Esophagus (tissue), 2 donors: Measurements from ENCODE around the gene ANTXRL. TPM values are rescaled to one million over a fixed set of nuclear protein-coding genes. Genes with fewer than 3 reads are reported as not detected.
"Not testable (repeated sequence)": the region's sequence is repeated elsewhere in the genome, so short reads cannot be mapped to it uniquely, and the experiment has no call there.

Experiments
- H3K27ac ChIP-seq, 2 donors: one replicate each; pipeline ENCODE4 v1.5.1; 2013; ENCODE audit warnings: low read depth in 2 of 2, mild to moderate bottlenecking in 2 of 2, inconsistent platforms in 1 of 2, low read length in 1 of 2, moderate library complexity in 1 of 2
- H3K27me3 ChIP-seq, 2 donors: one replicate each; pipeline ENCODE4 v1.6.1; 2013; ENCODE audit warnings: low read length in 2 of 2, control low read depth in 1 of 2, mild to moderate bottlenecking in 1 of 2; ENCODE audit not compliant: insufficient read depth in 2 of 2, control insufficient read depth in 1 of 2
- H3K36me3 ChIP-seq, 2 donors: one replicate each; pipeline ENCODE4 v1.6.1; 2013; ENCODE audit warnings: low read length in 1 of 2; ENCODE audit not compliant: control insufficient read depth in 2 of 2, insufficient read depth in 2 of 2
- H3K4me1 ChIP-seq, 2 donors: one replicate each; pipeline ENCODE4 v1.6.1; 2013; ENCODE audit warnings: low read length in 1 of 2; ENCODE audit not compliant: control insufficient read depth in 2 of 2, insufficient read depth in 2 of 2
- H3K4me3 ChIP-seq, 2 donors: one replicate each; pipeline ENCODE4 v1.5.1; 2013; ENCODE audit warnings: low read length in 2 of 2, mild to moderate bottlenecking in 2 of 2, low read depth in 1 of 2, moderate library complexity in 1 of 2
- H3K9me3 ChIP-seq, 2 donors: one replicate each; pipeline ENCODE4 v1.6.1; 2013; ENCODE audit warnings: mild to moderate bottlenecking in 2 of 2, low read depth in 1 of 2, low read length in 1 of 2, moderate library complexity in 1 of 2; ENCODE audit not compliant: control insufficient read depth in 2 of 2, insufficient read depth in 1 of 2
- WGBS, 2 donors: extraction: QIAGEN DNeasy Blood & Tissue Kit; methylation state at CpG; one replicate each; pipeline ENCODE4 v1.1.7; 2013; 5-methylcytosine and 5-hydroxymethylcytosine counted together
- polyA plus RNA-seq, 2 donors: library from polyadenylated mRNA; stranded (reverse); fragments of 200-250 nt; gene quantifications; one replicate each; pipeline ENCODE4 v1.2.3, GENCODE V29; 2013
- donor health status: healthy with polysubstance abuse.
- donor health status: Bipolar disorder and iron deficiency.

The ANTXRL gene
- polyA plus RNA-seq, 2 donors: 0.12 TPM; not detected in 1

- Histone ChIP-seq H3K27me3 (no peaks in the 10 kb centered on the region), H3K4me3 (no peak overlapping the region), H3K9me3 (peaks cover 0 to 3% of the 10 kb centered on the region in 2 donors), H3K4me1 (no peaks in the 10 kb centered on the region), H3K36me3 (no peaks in the 10 kb centered on the region), H3K27ac (no peak overlapping the region)
- 90 to 94% methylated on average over 4 of the region's 4 CpGs for WGBS, 2 donors
These were observed 32.3 kb upstream of the ANTXRL start for GRCh38 chr10:46254467-46254866.

- not testable (repeated sequence) for H3K27ac ChIP-seq, H3K36me3 ChIP-seq, H3K4me1 ChIP-seq, H3K27me3 ChIP-seq, H3K4me3 ChIP-seq, H3K9me3 ChIP-seq
- WGBS, 2 donors: 75 to 86% methylated on average over 3 of the region's 3 CpGs
These were observed 31.6 kb upstream of the ANTXRL start for GRCh38 chr10:46255210-46255609.

GRCh38 chr10:46255801-46256747 is 30.7 kb upstream of the ANTXRL start:
- Histone ChIP-seq H3K4me3 (no peak overlapping the region), H3K9me3 (peaks cover 0 to 3% of the 10 kb centered on the region in 2 donors), H3K27me3 (no peaks in the 10 kb centered on the region), H3K4me1 (no peaks in the 10 kb centered on the region), H3K36me3 (no peaks in the 10 kb centered on the region), H3K27ac (no peak overlapping the region)
- 49 to 58% methylated on average over 15 of the region's 15 CpGs for WGBS, 2 donors

- H3K4me3 ChIP-seq: no peak overlapping the region
- H3K27me3 ChIP-seq: no peaks in the 10 kb centered on the region
- WGBS, 2 donors: 54 to 76% methylated on average over 4 of the region's 4 CpGs
- peaks cover 0 to 3% of the 10 kb centered on the region in 2 donors for H3K9me3 ChIP-seq
- no peak overlapping the region for H3K27ac ChIP-seq
- no peaks in the 10 kb centered on the region for H3K36me3 ChIP-seq
- H3K4me1 ChIP-seq: no peaks in the 10 kb centered on the region
These were observed 29.7 kb upstream of the ANTXRL start for GRCh38 chr10:46257099-46257498.

- H3K4me1 ChIP-seq, H3K9me3 ChIP-seq, H3K27me3 ChIP-seq, H3K27ac ChIP-seq, H3K4me3 ChIP-seq, H3K36me3 ChIP-seq: not testable (repeated sequence)
- 87 to 89% methylated on average over 6 of the region's 6 CpGs for WGBS, 2 donors
These were observed 23.8 kb upstream of the ANTXRL start for GRCh38 chr10:46262906-46263560.

GRCh38 chr10:46263831-46264268 is 22.9 kb upstream of the ANTXRL start:
- Histone ChIP-seq H3K9me3 (no peaks in the 10 kb centered on the region), H3K4me3 (no peak overlapping the region), H3K4me1 (no peaks in the 10 kb centered on the region), H3K27ac (no peak overlapping the region), H3K36me3 (no peaks in the 10 kb centered on the region), H3K27me3 (no peaks in the 10 kb centered on the region)
- WGBS, 2 donors: 81 to 94% methylated on average over 6 of the region's 6 CpGs

- no peaks in the 10 kb centered on the region for H3K9me3 ChIP-seq
- H3K4me1 ChIP-seq: no peaks in the 10 kb centered on the region
- 71 to 80% methylated on average over 5 of the region's 5 CpGs for WGBS, 2 donors
- no peak overlapping the region for H3K4me3 ChIP-seq
- no peaks in the 10 kb centered on the region for H3K36me3 ChIP-seq
- H3K27me3 ChIP-seq: no peaks in the 10 kb centered on the region
- no peak overlapping the region for H3K27ac ChIP-seq
These were observed 22.5 kb upstream of the ANTXRL start for GRCh38 chr10:46264336-46264735.

- Histone ChIP-seq H3K27ac (no peak overlapping the region), H3K9me3 (no peaks in the 10 kb centered on the region), H3K4me3 (no peak overlapping the region), H3K4me1 (no peaks in the 10 kb centered on the region), H3K36me3 (no peaks in the 10 kb centered on the region), H3K27me3 (no peaks in the 10 kb centered on the region)
- WGBS, 2 donors: 88 to 95% methylated on average over 8 of the region's 8 CpGs
These were observed 21.9 kb upstream of the ANTXRL start for GRCh38 chr10:46264737-46265368.

GRCh38 chr10:46265566-46266305 is 21.1 kb upstream of the ANTXRL start:
- WGBS, 2 donors: 82 to 86% methylated on average over 6 of the region's 6 CpGs
- not testable (repeated sequence) for H3K4me1 ChIP-seq, H3K27me3 ChIP-seq, H3K4me3 ChIP-seq, H3K9me3 ChIP-seq, H3K27ac ChIP-seq, H3K36me3 ChIP-seq
